ENCODE results near the gene ZBTB46. TPM values are rescaled to one million over a fixed set of nuclear protein-coding genes. Genes with fewer than 3 reads are reported as not detected.
A peak's percentile ranks its signal among the peaks of the same experiment; 100 is the strongest.

Gene ZBTB46
- total RNA-seq, 1 experiment from 2014 or later, result 9.5 TPM

GRCh38 chr20:63747622-63748069 is 83.4 kb downstream of the ZBTB46 start:
- H3K4me3 ChIP-seq (ENCODE audit: low read depth, low read length), result no peak overlapping the region
- H3K27ac Mint-ChIP-seq (ENCODE audit: unreplicated experiment), result no peak overlapping the region
- H3K36me3 ChIP-seq (ENCODE audit: control insufficient read depth, insufficient read depth, low read length), result no peaks in the 10 kb centered on the region
- intact Hi-C loops (cut with micrococcal nuclease; ENCODE audit: unreplicated experiment), result no loop called here
- no peaks in the 10 kb centered on the region for H3K27me3 Mint-ChIP-seq (ENCODE audit: insufficient read depth, unreplicated experiment)
- POLR2A ChIA-PET, result no interaction called here
- H3K36me3 Mint-ChIP-seq (ENCODE audit: insufficient read depth, unreplicated experiment), result peaks cover 37% of the 10 kb centered on the region
- no TSS peak for BruUV-seq (replicated peaks)
- H3K27me3 ChIP-seq (replicated peaks; ENCODE audit: control insufficient read depth, insufficient read depth, low read length), result no peaks in the 10 kb centered on the region
- H3K9me3 Mint-ChIP-seq (ENCODE audit: unreplicated experiment), result no peaks in the 10 kb centered on the region
- CTCF ChIA-PET, result interaction anchor here (0.5 to 1.2 kb wide), 3 partner anchors 25 to 120 kb away, joined by 3 read pairs; no protein-coding TSS in a partner anchor
- no peaks in the 10 kb centered on the region for H3K4me1 Mint-ChIP-seq (ENCODE audit: low read depth, unreplicated experiment)
- peaks cover 4% of the 10 kb centered on the region; the same call in 1 of the 2 replicates for H3K4me1 ChIP-seq
- TF ChIP-seq, protein P1, sequence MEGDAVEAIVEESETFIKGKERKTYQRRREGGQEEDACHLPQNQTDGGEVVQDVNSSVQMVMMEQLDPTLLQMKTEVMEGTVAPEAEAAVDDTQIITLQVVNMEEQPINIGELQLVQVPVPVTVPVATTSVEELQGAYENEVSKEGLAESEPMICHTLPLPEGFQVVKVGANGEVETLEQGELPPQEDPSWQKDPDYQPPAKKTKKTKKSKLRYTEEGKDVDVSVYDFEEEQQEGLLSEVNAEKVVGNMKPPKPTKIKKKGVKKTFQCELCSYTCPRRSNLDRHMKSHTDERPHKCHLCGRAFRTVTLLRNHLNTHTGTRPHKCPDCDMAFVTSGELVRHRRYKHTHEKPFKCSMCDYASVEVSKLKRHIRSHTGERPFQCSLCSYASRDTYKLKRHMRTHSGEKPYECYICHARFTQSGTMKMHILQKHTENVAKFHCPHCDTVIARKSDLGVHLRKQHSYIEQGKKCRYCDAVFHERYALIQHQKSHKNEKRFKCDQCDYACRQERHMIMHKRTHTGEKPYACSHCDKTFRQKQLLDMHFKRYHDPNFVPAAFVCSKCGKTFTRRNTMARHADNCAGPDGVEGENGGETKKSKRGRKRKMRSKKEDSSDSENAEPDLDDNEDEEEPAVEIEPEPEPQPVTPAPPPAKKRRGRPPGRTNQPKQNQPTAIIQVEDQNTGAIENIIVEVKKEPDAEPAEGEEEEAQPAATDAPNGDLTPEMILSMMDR (IDR thresholded peaks at IDR 0.05; ENCODE audit: insufficient read depth in 1 of 2, low read depth in 1 of 2, low read length in 1 of 2, severe bottlenecking in 1 of 2, unreplicated experiment in 1 of 2), result no peak
- H3K9me3 ChIP-seq, result no peaks in the 10 kb centered on the region
- DNase-seq, result peak in 1 of 2 experiments; percentile 51
- H3K4me3 Mint-ChIP-seq (ENCODE audit: unreplicated experiment), result no peak overlapping the region

GRCh38 chr20:63746751-63747315 is 84.2 kb downstream of the ZBTB46 start:
- BruUV-seq (replicated peaks), result no TSS peak
- Histone ChIP-seq H3K36me3 (ENCODE audit: control insufficient read depth, insufficient read depth, low read length) (peaks cover 4% of the 10 kb centered on the region), H3K27me3 (replicated peaks; ENCODE audit: control insufficient read depth, insufficient read depth, low read length) (no peaks in the 10 kb centered on the region), H3K4me3 (ENCODE audit: low read depth, low read length) (no peak overlapping the region), H3K4me1 (peaks cover 6% of the 10 kb centered on the region), H3K9me3 (no peaks in the 10 kb centered on the region)
- no peaks in the 10 kb centered on the region for H3K27me3 Mint-ChIP-seq (ENCODE audit: insufficient read depth, unreplicated experiment)
- H3K4me1 Mint-ChIP-seq (ENCODE audit: low read depth, unreplicated experiment), result no peaks in the 10 kb centered on the region
- H3K9me3 Mint-ChIP-seq (ENCODE audit: unreplicated experiment), result no peaks in the 10 kb centered on the region
- intact Hi-C loops (cut with micrococcal nuclease; ENCODE audit: unreplicated experiment), result no loop called here
- H3K4me3 Mint-ChIP-seq (ENCODE audit: unreplicated experiment), result no peak overlapping the region
- no peak overlapping the region for H3K27ac Mint-ChIP-seq (ENCODE audit: unreplicated experiment)
- TF ChIP-seq, protein P1 (IDR thresholded peaks at IDR 0.05; ENCODE audit: insufficient read depth in 1 of 2, low read depth in 1 of 2, low read length in 1 of 2, severe bottlenecking in 1 of 2, unreplicated experiment in 1 of 2), result peak in 1 of 2 experiments; percentile 10
- peaks cover 43% of the 10 kb centered on the region for H3K36me3 Mint-ChIP-seq (ENCODE audit: insufficient read depth, unreplicated experiment)
- POLR2A ChIA-PET, result interaction anchor here (0.5 kb wide), 1 partner anchor 211 kb away, joined by 5 read pairs; no protein-coding TSS in a partner anchor
- CTCF ChIA-PET, result interaction anchor here (1.2 kb wide), 1 partner anchor 25 kb away, joined by 3 read pairs; no protein-coding TSS in a partner anchor
- no peak for DNase-seq

DNA sequence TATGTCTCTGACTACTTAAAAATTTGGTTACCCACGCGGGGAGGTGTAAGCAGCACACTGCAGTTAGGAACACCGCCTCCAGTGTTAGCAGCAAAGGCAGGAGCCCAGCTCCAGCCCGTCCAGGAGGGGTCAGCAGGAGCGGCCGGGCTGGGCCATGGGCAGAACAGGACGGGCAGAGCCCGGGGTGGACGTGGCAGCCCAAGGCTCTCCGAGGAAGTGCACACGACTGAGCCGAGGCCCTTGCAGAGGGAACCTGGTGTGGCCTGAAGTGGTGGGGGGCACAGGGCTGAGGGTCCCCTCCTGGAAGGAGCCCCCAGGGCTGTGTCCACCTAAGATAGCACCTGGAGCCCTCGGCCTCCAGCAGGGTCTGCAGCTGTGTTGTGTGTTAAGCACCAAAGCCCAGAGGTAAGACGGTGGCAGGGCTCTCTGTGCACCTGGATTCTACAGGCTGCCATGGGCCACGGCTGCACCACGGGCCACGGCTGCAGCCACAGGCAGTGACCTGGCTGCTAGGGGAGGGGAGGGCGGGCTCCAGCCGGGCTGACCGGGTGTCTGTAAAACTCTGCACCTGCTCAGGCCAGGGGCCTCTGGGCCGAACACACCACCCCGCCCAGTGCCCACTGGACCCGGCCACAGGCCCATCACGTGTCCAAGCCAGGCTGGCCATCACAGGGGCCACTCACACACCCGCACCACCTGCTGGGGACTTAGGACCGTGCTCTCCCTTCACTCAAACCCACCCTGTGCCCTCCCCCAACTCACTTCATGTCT is 84.9 kb downstream of the ZBTB46 start:
- ChIA-PET CTCF (interaction anchor here (0.6 to 1.2 kb wide), 2 partner anchors 24 to 38 kb away, joined by 3 read pairs; partner anchors contain the start of genes ARFRP1 and ZGPAT), POLR2A (interaction anchor here (0.5 kb wide), 1 partner anchor 212 kb away, joined by 5 read pairs; no protein-coding TSS in a partner anchor)
- no peaks in the 10 kb centered on the region for H3K4me1 Mint-ChIP-seq (ENCODE audit: low read depth, unreplicated experiment)
- TF ChIP-seq, protein P1 (IDR thresholded peaks at IDR 0.05; ENCODE audit: insufficient read depth in 1 of 2, low read depth in 1 of 2, low read length in 1 of 2, severe bottlenecking in 1 of 2, unreplicated experiment in 1 of 2), result peak in 1 of 2 experiments; percentile 22
- H3K9me3 Mint-ChIP-seq (ENCODE audit: unreplicated experiment), result no peaks in the 10 kb centered on the region
- BruUV-seq (replicated peaks), result no TSS peak
- Histone ChIP-seq H3K36me3 (ENCODE audit: control insufficient read depth, insufficient read depth, low read length) (peaks cover 8% of the 10 kb centered on the region), H3K4me1 (peaks cover 13% of the 10 kb centered on the region), H3K27me3 (replicated peaks; ENCODE audit: control insufficient read depth, insufficient read depth, low read length) (no peaks in the 10 kb centered on the region), H3K4me3 (ENCODE audit: low read depth, low read length) (no peak overlapping the region), H3K9me3 (no peaks in the 10 kb centered on the region)
- no peak overlapping the region for H3K4me3 Mint-ChIP-seq (ENCODE audit: unreplicated experiment)
- H3K36me3 Mint-ChIP-seq (ENCODE audit: insufficient read depth, unreplicated experiment), result peaks cover 50% of the 10 kb centered on the region
- no peak overlapping the region for H3K27ac Mint-ChIP-seq (ENCODE audit: unreplicated experiment)
- H3K27me3 Mint-ChIP-seq (ENCODE audit: insufficient read depth, unreplicated experiment), result no peaks in the 10 kb centered on the region
- peak in 1 of 2 experiments; percentile 56 for DNase-seq
- intact Hi-C loops (cut with micrococcal nuclease; ENCODE audit: unreplicated experiment), result no loop called here

Measured in Caco-2 (cell line).